Calu3 (cell line): ENCODE measurements around the gene MRPL55. TPM values are rescaled to one million over a fixed set of nuclear protein-coding genes. Genes with fewer than 3 reads are reported as not detected.

Experiments
- BruUV-seq: library from RNA; stranded (reverse); fragments of 400-500 nt; replicated peaks from 2 replicates; lab custom pipeline; 2021; lab: Mats Ljungman, UMichigan
- CTCF ChIA-PET: fragments of 300-600 bp; sonication (Branson Sonifier 250); formaldehyde crosslinking; loops from one replicate; lab custom pipeline; 2022; ENCODE audit warnings: antibody characterized with exemption; lab: Charles Lee
- DNase-seq: peaks from one replicate; pipeline ENCODE4 v3.0.0; 2022
- H3K27ac Mint-ChIP-seq: one replicate; pipeline ENCODE4 v1.8.0; 2022; ENCODE audit warnings: mixed read lengths; ENCODE audit not compliant: unreplicated experiment
- H3K27me3 Mint-ChIP-seq: one replicate; pipeline ENCODE4 v1.8.0; 2022; ENCODE audit warnings: mixed read lengths; ENCODE audit not compliant: unreplicated experiment
- H3K36me3 Mint-ChIP-seq: one replicate; pipeline ENCODE4 v1.8.0; 2022; ENCODE audit warnings: mild to moderate bottlenecking, moderate library complexity, mixed read lengths; ENCODE audit not compliant: insufficient read depth, unreplicated experiment
- H3K4me1 Mint-ChIP-seq: one replicate; pipeline ENCODE4 v1.8.0; 2022; ENCODE audit warnings: mild to moderate bottlenecking, low read depth, mixed read lengths; ENCODE audit not compliant: unreplicated experiment
- H3K4me3 Mint-ChIP-seq: one replicate; pipeline ENCODE4 v1.8.0; 2022; ENCODE audit warnings: mild to moderate bottlenecking, low read depth, moderate library complexity, mixed read lengths; ENCODE audit not compliant: unreplicated experiment
- H3K9me3 Mint-ChIP-seq: one replicate; pipeline ENCODE4 v1.8.0; 2022; ENCODE audit warnings: low read depth, mixed read lengths; ENCODE audit not compliant: unreplicated experiment
- intact Hi-C: fragments of 100-400 bp; cut with micrococcal nuclease; formaldehyde crosslinking; loops from one replicate; pipeline ENCODE4 v1.10.0; 2022; ENCODE audit not compliant: unreplicated experiment
- total RNA-seq: library from RNA; stranded (reverse); gene quantifications from 2 replicates; pipeline ENCODE4 v1.2.3, GENCODE V29; 2022
- TF ChIP-seq, protein P1 (sequence below): fragments of 200-600 bp; IDR thresholded peaks from one replicate; pipeline ENCODE4 v1.8.0; 2022; ENCODE audit warnings: antibody characterized with exemption; ENCODE audit not compliant: unreplicated experiment

Gene MRPL55
- total RNA-seq, 1 experiment from 2014 or later = 72.3 TPM

- H3K4me3 Mint-ChIP-seq = peak within 1 kb of the TSS; percentile 92
- peaks cover 22% of the 10 kb centered on the region for H3K4me1 Mint-ChIP-seq
- H3K9me3 Mint-ChIP-seq = no peaks in the 10 kb centered on the region
- no TSS peak for BruUV-seq
- DNase-seq = peak; percentile 97
- TF ChIP-seq, protein P1, sequence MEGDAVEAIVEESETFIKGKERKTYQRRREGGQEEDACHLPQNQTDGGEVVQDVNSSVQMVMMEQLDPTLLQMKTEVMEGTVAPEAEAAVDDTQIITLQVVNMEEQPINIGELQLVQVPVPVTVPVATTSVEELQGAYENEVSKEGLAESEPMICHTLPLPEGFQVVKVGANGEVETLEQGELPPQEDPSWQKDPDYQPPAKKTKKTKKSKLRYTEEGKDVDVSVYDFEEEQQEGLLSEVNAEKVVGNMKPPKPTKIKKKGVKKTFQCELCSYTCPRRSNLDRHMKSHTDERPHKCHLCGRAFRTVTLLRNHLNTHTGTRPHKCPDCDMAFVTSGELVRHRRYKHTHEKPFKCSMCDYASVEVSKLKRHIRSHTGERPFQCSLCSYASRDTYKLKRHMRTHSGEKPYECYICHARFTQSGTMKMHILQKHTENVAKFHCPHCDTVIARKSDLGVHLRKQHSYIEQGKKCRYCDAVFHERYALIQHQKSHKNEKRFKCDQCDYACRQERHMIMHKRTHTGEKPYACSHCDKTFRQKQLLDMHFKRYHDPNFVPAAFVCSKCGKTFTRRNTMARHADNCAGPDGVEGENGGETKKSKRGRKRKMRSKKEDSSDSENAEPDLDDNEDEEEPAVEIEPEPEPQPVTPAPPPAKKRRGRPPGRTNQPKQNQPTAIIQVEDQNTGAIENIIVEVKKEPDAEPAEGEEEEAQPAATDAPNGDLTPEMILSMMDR = no peak
- H3K27ac Mint-ChIP-seq = peak within 1 kb of the TSS; percentile 78
- CTCF ChIA-PET = no interaction called here
- no peaks in the 10 kb centered on the region for H3K27me3 Mint-ChIP-seq
- H3K36me3 Mint-ChIP-seq = peaks cover 90% of the 10 kb centered on the region
- intact Hi-C loops = no loop called here
Measured at GRCh38 chr1:228102791-228103620, 6.1 kb downstream of the MRPL55 start, which contains the start of gene C1orf35. C1orf35 (minus strand) TSS chr1:228103325; CDS start chr1:228103227, 98 bp downstream.

DNA sequence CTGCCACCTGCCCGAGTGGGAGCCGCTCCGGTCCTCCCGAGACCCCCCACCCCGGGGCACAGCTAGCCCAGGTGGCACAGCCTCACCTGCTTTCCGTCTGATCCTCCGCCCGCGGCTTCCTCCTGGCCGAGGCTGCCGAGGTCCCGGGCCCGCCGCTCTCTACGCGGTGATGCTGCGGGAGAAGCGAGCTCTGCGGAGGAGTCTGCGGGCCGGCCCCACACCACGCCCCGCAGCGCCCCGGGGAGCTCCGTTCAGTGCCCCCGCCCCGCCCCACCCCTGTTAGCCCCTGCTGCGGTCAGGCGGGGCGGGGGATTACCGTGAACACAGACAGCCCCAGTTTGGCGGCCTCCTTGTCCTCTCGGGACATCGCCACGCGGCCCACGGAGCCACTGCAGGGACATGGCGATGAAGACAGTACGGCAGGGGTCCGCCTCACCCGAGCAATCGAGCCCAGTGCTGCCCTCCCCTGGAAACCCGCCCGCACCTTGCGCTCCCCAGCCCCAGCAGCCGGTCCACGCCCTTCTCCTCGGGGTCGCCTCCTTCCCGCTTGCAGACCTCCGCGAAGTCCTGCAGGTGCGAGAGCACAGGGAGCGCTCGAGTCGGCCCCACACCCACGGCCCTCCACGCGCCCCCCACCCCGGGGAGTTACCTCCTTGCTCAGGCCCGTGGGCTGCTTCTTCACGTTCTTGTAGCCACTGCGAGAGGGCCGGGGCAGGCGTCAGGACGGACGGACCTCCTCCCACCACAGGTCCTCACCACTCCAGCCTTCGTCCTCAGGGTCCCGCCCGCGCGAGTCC is 6.9 kb downstream of the MRPL55 start:
- peaks cover 90% of the 10 kb centered on the region for H3K36me3 Mint-ChIP-seq
- intact Hi-C loops = no loop called here
- H3K9me3 Mint-ChIP-seq = no peaks in the 10 kb centered on the region
- CTCF ChIA-PET = interaction anchor here (0.6 to 1.1 kb wide), 4 partner anchors 19 to 656 kb away, joined by 4 to 9 read pairs (median 5); no protein-coding TSS in a partner anchor
- H3K4me1 Mint-ChIP-seq = peaks cover 20% of the 10 kb centered on the region
- TF ChIP-seq, protein P1 = no peak
- H3K27ac Mint-ChIP-seq = peak overlapping the region; percentile 78
- peak; percentile 82 for DNase-seq
- H3K27me3 Mint-ChIP-seq = no peaks in the 10 kb centered on the region
- H3K4me3 Mint-ChIP-seq = peak overlapping the region; percentile 92
- no TSS peak for BruUV-seq

GRCh38 chr1:228101614-228101993 is 7.5 kb downstream of the MRPL55 start:
- H3K36me3 Mint-ChIP-seq = peaks cover 93% of the 10 kb centered on the region
- no TSS peak for BruUV-seq
- CTCF ChIA-PET = interaction anchor here (0.6 to 1.1 kb wide), 4 partner anchors 18 to 656 kb away, joined by 4 to 9 read pairs (median 5); no protein-coding TSS in a partner anchor
- DNase-seq = no peak
- intact Hi-C loops = no loop called here
- H3K27ac Mint-ChIP-seq = peak overlapping the region; percentile 78
- TF ChIP-seq, protein P1 = no peak
- H3K4me1 Mint-ChIP-seq = peaks cover 20% of the 10 kb centered on the region
- no peaks in the 10 kb centered on the region for H3K27me3 Mint-ChIP-seq
- peak overlapping the region; percentile 92 for H3K4me3 Mint-ChIP-seq
- no peaks in the 10 kb centered on the region for H3K9me3 Mint-ChIP-seq

GRCh38 chr1:228100822-228101613 is 8.1 kb downstream of the MRPL55 start:
- Mint-ChIP-seq H3K4me3 (peak overlapping the region; percentile 92), H3K36me3 (peaks cover 95% of the 10 kb centered on the region), H3K27me3 (no peaks in the 10 kb centered on the region), H3K9me3 (no peaks in the 10 kb centered on the region), H3K27ac (peak overlapping the region; percentile 78), H3K4me1 (peaks cover 20% of the 10 kb centered on the region)
- DNase-seq = no peak
- TSS peak; percentile 67 for BruUV-seq
- TF ChIP-seq, protein P1 = no peak
- intact Hi-C loops = no loop called here
- CTCF ChIA-PET = no interaction called here
